Measurements from ENCODE around the gene ADGRF5. TPM values are rescaled to one million over a fixed set of nuclear protein-coding genes. Genes with fewer than 3 reads are reported as not detected.

Gene ADGRF5
- 1.1 and 1.3 TPM in 2 replicates for total RNA-seq

GRCh38 chr6:46921731-46922130 lies at the start of gene ADGRF5:
Gene ADGRF5, minus strand, starts transcription at chr6:46921938. Its CDS starts 15,176 bp downstream, at chr6:46906762.

Other genes starting within 250 kb of the ADGRF5 start
- gene TDRD6, start 234.1 kb downstream of the ADGRF5 start, total RNA-seq, result 0.12 and 0.13 TPM in 2 replicates
- 0.13 TPM in 1 of 2 replicates, not detected in the other for gene PLA2G7, start 186.6 kb downstream of the ADGRF5 start, total RNA-seq
- not detected in 2 replicates for gene ANKRD66, start 175.0 kb downstream of the ADGRF5 start, total RNA-seq
- not detected in 2 replicates for gene MEP1A, start 128.5 kb downstream of the ADGRF5 start, total RNA-seq
- not detected in 2 replicates for gene ADGRF1, start 120.4 kb upstream of the ADGRF5 start, total RNA-seq